ENCODE results near the gene CEP112.

Gene CEP112

GRCh38 chr17:65657251-65657828 is 534.6 kb downstream of the CEP112 start:
- TF ChIP-seq GLIS3 (CRISPR knock-in tag; IDR thresholded peaks at IDR 0.05): no peak
- no peak for ATAC-seq

GRCh38 chr17:65656390-65657250 is 535.3 kb downstream of the CEP112 start:
- no peak for TF ChIP-seq ZC3H10 (CRISPR knock-in tag; IDR thresholded peaks at IDR 0.05)
- TF ChIP-seq BACH2 (CRISPR knock-in tag; IDR thresholded peaks at IDR 0.05; ENCODE audit: borderline replicate concordance): no peak
- no peak for TF ChIP-seq GLIS3 (CRISPR knock-in tag; IDR thresholded peaks at IDR 0.05)
- no peak for TF ChIP-seq TCF4 (CRISPR knock-in tag; IDR thresholded peaks at IDR 0.05; ENCODE audit: borderline replicate concordance)
- TF ChIP-seq RARB (CRISPR knock-in tag; IDR thresholded peaks at IDR 0.05): no peak
- TF ChIP-seq ZNF565 (CRISPR knock-in tag; conservative IDR thresholded peaks at IDR 0.05; ENCODE audit: low read depth): no peak
- no peak for ATAC-seq

- TF ChIP-seq ZC3H10 (CRISPR knock-in tag; IDR thresholded peaks at IDR 0.05) (no peak), ESRRG (CRISPR knock-in tag; IDR thresholded peaks at IDR 0.05) (no peak), ZNF565 (CRISPR knock-in tag; conservative IDR thresholded peaks at IDR 0.05; ENCODE audit: low read depth) (no peak), OSR1 (CRISPR knock-in tag; IDR thresholded peaks at IDR 0.05) (no peak), SNAI2 (CRISPR knock-in tag; IDR thresholded peaks at IDR 0.05) (no peak), PATZ1 (CRISPR knock-in tag; IDR thresholded peaks at IDR 0.05; ENCODE audit: borderline replicate concordance) (no peak), TSHZ2 (CRISPR knock-in tag; IDR thresholded peaks at IDR 0.05) (no peak), BACH2 (CRISPR knock-in tag; IDR thresholded peaks at IDR 0.05; ENCODE audit: borderline replicate concordance) (no peak), RARB (CRISPR knock-in tag; IDR thresholded peaks at IDR 0.05) (no peak)
- no peak for ATAC-seq
Observed at GRCh38 chr17:65655706-65656105, 536.2 kb downstream of the CEP112 start.

GRCh38 chr17:65644545-65644944 is 547.4 kb downstream of the CEP112 start:
- TF ChIP-seq POU6F1 (CRISPR knock-in tag; IDR thresholded peaks at IDR 0.05; ENCODE audit: borderline replicate concordance, low read depth) (no peak), CSRNP3 (CRISPR knock-in tag; IDR thresholded peaks at IDR 0.05) (no peak), PATZ1 (CRISPR knock-in tag; IDR thresholded peaks at IDR 0.05; ENCODE audit: borderline replicate concordance) (no peak)

More at GRCh38 chr17:65644545-65644944, 547.4 kb downstream of the CEP112 start:
- ATAC-seq: no peak
